A549 (cell line): ENCODE results near the gene GPR89B. TPM values are rescaled to one million over a fixed set of nuclear protein-coding genes. Genes with fewer than 3 reads are reported as not detected.

Source experiments
- ATAC-seq, 2 experiments: fragments of 200-7000 bp in 1 of 2; fragments of >200 bp in 1 of 2; cut with Nextera tagmentation in 1 of 2; cut with Tn5 transposase in 1 of 2; 3 replicates each; pipeline versions ENCODE4 v1.8.0 to v1.9.1; 2018 to 2020; ENCODE audit warnings: mild to moderate bottlenecking in 1 of 2, moderate library complexity in 1 of 2
- CTCF ChIA-PET: fragments of 300-600 bp; sonication (Branson Sonifier 250); formaldehyde crosslinking; extraction: SDS; loops from one replicate; lab custom pipeline; 2021; ENCODE audit warnings: antibody characterized with exemption, inconsistent platforms; lab: Yijun Ruan, JAX
- POLR2A ChIA-PET: fragments of 350-600 bp; formaldehyde crosslinking; extraction: SDS; loops from one replicate; lab custom pipeline; 2021; ENCODE audit warnings: antibody characterized with exemption, inconsistent platforms; lab: Yijun Ruan, JAX
- DNase-seq, 2 experiments: peaks; one replicate each; pipeline versions ENCODE4 v3.0.0 to v3.0.0-alpha.2; 2011 to 2016; ENCODE audit warnings: low read depth in 1 of 2, low spot score in 1 of 2
- FAIRE-seq: peaks from 2 replicates; lab custom pipeline; 2011; peaks lifted over from hg19 to GRCh38; lab: Jason Lieb, UNC
- H3K27ac ChIP-seq, 2 experiments: fragments of >200 bp; sonication (Bioruptor Twin); formaldehyde crosslinking; 3 replicates each; pipeline ENCODE4 v1.5.1; 2016 to 2017
- H3K4me1 ChIP-seq: fragments of >200 bp; sonication (Bioruptor Twin); formaldehyde crosslinking; 3 replicates; pipeline ENCODE4 v1.6.1; 2016
- H3K4me2 ChIP-seq: fragments of >200 bp; sonication (Bioruptor Twin); formaldehyde crosslinking; 3 replicates; pipeline ENCODE4 v1.6.1; 2016
- H3K4me3 ChIP-seq: fragments of >200 bp; sonication (Bioruptor Twin); formaldehyde crosslinking; 3 replicates; pipeline ENCODE4 v1.5.1; 2016
- H3K9me3 ChIP-seq: fragments of >200 bp; sonication (Bioruptor Twin); formaldehyde crosslinking; 3 replicates; pipeline ENCODE4 v1.6.1; 2016
- ATOH8 ChIP-seq: fragments of 250-450 bp; sonication (Bioruptor Pico); IDR thresholded peaks from 2 replicates; pipeline ENCODE4 v1.5.0; 2020; ENCODE audit warnings: low read depth, mild to moderate bottlenecking, moderate library complexity
- BHLHE40 ChIP-seq: IDR thresholded peaks from 2 replicates; pipeline ENCODE4 v1.6.1; 2012; ENCODE audit warnings: low read depth, low read length, inconsistent platforms
- CHD2 ChIP-seq: fragments of 150-350 bp; IDR thresholded peaks from 2 replicates; pipeline ENCODE4 v1.6.1; 2014; ENCODE audit warnings: low read length; ENCODE audit not compliant: partially characterized antibody
- CTCF ChIP-seq: fragments of >200 bp; sonication (Bioruptor Twin); formaldehyde crosslinking; IDR thresholded peaks from 3 replicates; pipeline ENCODE4 v1.5.1; 2016
- EHF ChIP-seq: fragments of 250-450 bp; sonication (Bioruptor Pico); IDR thresholded peaks from 2 replicates; pipeline ENCODE4 v1.5.0; 2020; ENCODE audit warnings: mild to moderate bottlenecking
- ELK1 ChIP-seq: fragments of 150-350 bp; IDR thresholded peaks from 2 replicates; pipeline ENCODE4 v1.6.1; 2014; ENCODE audit warnings: low read depth, mild to moderate bottlenecking, low read length
- EP300 ChIP-seq, 2 experiments: fragments of >200 bp; sonication (Bioruptor Twin); formaldehyde crosslinking; IDR thresholded peaks; 2 replicates in 1 of 2; 3 replicates in 1 of 2; pipeline ENCODE4 v1.6.1; 2016 to 2017
- ESRRA ChIP-seq: fragments of 150-350 bp; IDR thresholded peaks from 2 replicates; pipeline ENCODE4 v1.6.1; 2014; ENCODE audit warnings: mild to moderate bottlenecking, low read length, borderline replicate concordance
- FOSB ChIP-seq: fragments of 250-450 bp; sonication (Bioruptor Pico); IDR thresholded peaks from 2 replicates; pipeline ENCODE4 v1.5.0; 2020; ENCODE audit warnings: mild to moderate bottlenecking, moderate library complexity
- FOXS1 ChIP-seq: fragments of 250-450 bp; sonication (Bioruptor Pico); IDR thresholded peaks from 2 replicates; pipeline ENCODE4 v1.5.0; 2020; ENCODE audit warnings: mild to moderate bottlenecking, moderate library complexity
- HES2 ChIP-seq: fragments of >200 bp; sonication (Bioruptor Twin); formaldehyde crosslinking; IDR thresholded peaks from 2 replicates; pipeline ENCODE4 v1.6.1; 2016
- HEYL ChIP-seq: fragments of 250-450 bp; sonication (Bioruptor Pico); IDR thresholded peaks from 2 replicates; pipeline ENCODE4 v1.8.0; 2021; ENCODE audit warnings: mild to moderate bottlenecking, moderate library complexity
- KDM5A ChIP-seq: fragments of 200-600 bp; sonication (generic); IDR thresholded peaks from 2 replicates; pipeline ENCODE4 v1.6.1; 2016; ENCODE audit warnings: antibody characterized with exemption, mild to moderate bottlenecking
- MAZ ChIP-seq: fragments of 150-350 bp; IDR thresholded peaks from 2 replicates; pipeline ENCODE4 v1.6.1; 2014; ENCODE audit warnings: antibody characterized with exemption, low read depth, low read length, borderline replicate concordance
- NPAS2 ChIP-seq: fragments of 250-450 bp; sonication (Bioruptor Pico); IDR thresholded peaks from 2 replicates; pipeline ENCODE4 v1.8.0; 2022; ENCODE audit warnings: mild to moderate bottlenecking, moderate library complexity, borderline replicate concordance
- NR3C1 ChIP-seq: fragments of >200 bp; sonication (Bioruptor Twin); formaldehyde crosslinking; IDR thresholded peaks from 3 replicates; pipeline ENCODE4 v1.6.1; 2017
- RAD21 ChIP-seq, 2 experiments: fragments of >200 bp in 1 of 2; sonication (Bioruptor Twin) in 1 of 2; formaldehyde crosslinking in 1 of 2; IDR thresholded peaks in 1 of 2; conservative IDR thresholded peaks in 1 of 2; 2 replicates in 1 of 2; 3 replicates in 1 of 2; pipeline ENCODE4 v1.6.1; 2012 to 2018; ENCODE audit warnings: inconsistent platforms in 1 of 2
- RCOR1 ChIP-seq: fragments of 150-350 bp; IDR thresholded peaks from 2 replicates; pipeline ENCODE4 v1.6.1; 2014; ENCODE audit warnings: antibody characterized with exemption, low read length, low read depth
- SMC3 ChIP-seq: fragments of >200 bp; sonication (Bioruptor Twin); formaldehyde crosslinking; IDR thresholded peaks from 3 replicates; pipeline ENCODE4 v1.6.1; 2018; ENCODE audit warnings: inconsistent platforms
- USF2 ChIP-seq: fragments of 450-650 bp; IDR thresholded peaks from 2 replicates; pipeline ENCODE4 v1.6.1; 2014; ENCODE audit warnings: antibody characterized with exemption
- ZSCAN20 ChIP-seq: fragments of 250-450 bp; sonication (Bioruptor Pico); IDR thresholded peaks from 2 replicates; pipeline ENCODE4 v1.8.0; 2022; ENCODE audit warnings: mild to moderate bottlenecking, moderate library complexity
- WGBS: methylation state at CpG from one replicate; pipeline ENCODE4 v1.1.6; 2017; ENCODE audit errors: missing lambda C conversion rate; 5-methylcytosine and 5-hydroxymethylcytosine counted together
- polyA plus RNA-seq, 4 experiments: library from polyadenylated mRNA; depleted of rRNA in 3 of 4; stranded (reverse); fragments of >200 nt; fragmentation: RNase III in 1 of 4; extraction: RNeasy Plus Mini Kit Qiagen cat#74134 plus additional on column Dnase treatment in 1 of 4; gene quantifications; 2 replicates in 3 of 4; 3 replicates in 1 of 4; pipeline ENCODE4 v1.2.3, GENCODE V29; 2011 to 2017
- TF ChIP-seq, protein P1 (sequence below): IDR thresholded peaks from 2 replicates; pipeline ENCODE4 v1.6.1; 2012; ENCODE audit warnings: low read depth, borderline replicate concordance
- TF ChIP-seq, protein P2 (sequence below): fragments of 250-450 bp; sonication (Bioruptor Pico); IDR thresholded peaks from 2 replicates; pipeline ENCODE4 v1.5.0; 2021; ENCODE audit warnings: mild to moderate bottlenecking, moderate library complexity, borderline replicate concordance
- TF ChIP-seq, protein P3 (sequence below): IDR thresholded peaks from 2 replicates; pipeline ENCODE4 v1.6.1; 2012

GPR89B gene
- polyA plus RNA-seq, 2 of the 4 experiments (the other 2 are of a cell fraction), result 7.0 to 17.4 TPM

DNA sequence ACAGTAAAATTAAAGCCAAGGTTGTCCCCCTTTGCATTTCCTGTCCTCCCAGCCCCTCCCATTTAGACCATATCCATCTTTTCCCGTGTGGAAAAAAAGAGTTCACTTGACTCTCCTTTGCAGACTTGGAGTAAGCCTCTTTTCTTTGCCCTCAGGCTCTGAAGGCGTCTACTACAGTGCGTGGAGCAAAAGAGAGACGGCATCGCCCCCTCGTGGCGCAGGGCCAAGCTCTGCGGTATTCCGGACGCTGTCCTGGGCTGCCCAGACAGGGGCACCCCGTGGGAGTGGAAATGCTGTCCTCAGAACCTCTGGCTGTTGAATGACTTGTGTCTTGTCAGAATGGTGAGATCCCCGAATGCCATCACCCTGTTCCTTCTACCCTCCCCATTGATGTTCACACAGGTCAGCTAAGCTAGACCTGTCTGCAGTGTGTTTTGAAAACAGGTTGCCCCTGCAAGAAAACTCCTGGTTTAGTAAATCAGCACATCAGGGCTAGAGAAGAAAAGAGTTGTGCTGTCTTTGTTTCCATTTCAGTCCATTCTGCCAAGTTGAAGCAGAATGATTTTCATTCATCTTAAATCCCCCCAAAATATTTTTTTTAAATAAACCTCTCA is 37.9 kb upstream of the GPR89B start:
- Histone ChIP-seq H3K27ac (no peak overlapping the region), H3K4me2 (peak overlapping the region; percentile 34; the same call in 1 of the 3 replicates), H3K4me3 (no peak overlapping the region), H3K4me1 (no peaks in the 10 kb centered on the region), H3K9me3 (no peaks in the 10 kb centered on the region)
- POLR2A ChIA-PET, result no interaction called here
- CTCF ChIA-PET, result interaction anchor here (0.6 to 4.4 kb wide), 9 partner anchors 123 to 403 kb away, joined by 3 to 41 read pairs (median 3); no protein-coding TSS in a partner anchor
- no peak for TF ChIP-seq NPAS2 (CRISPR knock-in tag)
- TF ChIP-seq HES2, result no peak
- TF ChIP-seq, protein P1, sequence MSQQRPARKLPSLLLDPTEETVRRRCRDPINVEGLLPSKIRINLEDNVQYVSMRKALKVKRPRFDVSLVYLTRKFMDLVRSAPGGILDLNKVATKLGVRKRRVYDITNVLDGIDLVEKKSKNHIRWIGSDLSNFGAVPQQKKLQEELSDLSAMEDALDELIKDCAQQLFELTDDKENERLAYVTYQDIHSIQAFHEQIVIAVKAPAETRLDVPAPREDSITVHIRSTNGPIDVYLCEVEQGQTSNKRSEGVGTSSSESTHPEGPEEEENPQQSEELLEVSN, result no peak
- TF ChIP-seq NR3C1, result no peak
- TF ChIP-seq CHD2, result no peak
- TF ChIP-seq MAZ, result no peak
- TF ChIP-seq EHF, result no peak
- TF ChIP-seq ELK1, result no peak
- no peak for TF ChIP-seq EP300 (IDR thresholded peaks at IDR 0.05)
- TF ChIP-seq RAD21 (conservative IDR thresholded peaks at IDR 0.05 in 1 of 2, IDR thresholded peaks at IDR 0.05 in 1 of 2), result peak; percentile 79 to 85
- TF ChIP-seq USF2, result no peak
- TF ChIP-seq HEYL (CRISPR knock-in tag), result no peak
- TF ChIP-seq ESRRA, result no peak
- peak; percentile 74; the same call in 2 of the 3 replicates for TF ChIP-seq SMC3
- TF ChIP-seq CTCF, result peak; percentile 70
- TF ChIP-seq, protein P2, sequence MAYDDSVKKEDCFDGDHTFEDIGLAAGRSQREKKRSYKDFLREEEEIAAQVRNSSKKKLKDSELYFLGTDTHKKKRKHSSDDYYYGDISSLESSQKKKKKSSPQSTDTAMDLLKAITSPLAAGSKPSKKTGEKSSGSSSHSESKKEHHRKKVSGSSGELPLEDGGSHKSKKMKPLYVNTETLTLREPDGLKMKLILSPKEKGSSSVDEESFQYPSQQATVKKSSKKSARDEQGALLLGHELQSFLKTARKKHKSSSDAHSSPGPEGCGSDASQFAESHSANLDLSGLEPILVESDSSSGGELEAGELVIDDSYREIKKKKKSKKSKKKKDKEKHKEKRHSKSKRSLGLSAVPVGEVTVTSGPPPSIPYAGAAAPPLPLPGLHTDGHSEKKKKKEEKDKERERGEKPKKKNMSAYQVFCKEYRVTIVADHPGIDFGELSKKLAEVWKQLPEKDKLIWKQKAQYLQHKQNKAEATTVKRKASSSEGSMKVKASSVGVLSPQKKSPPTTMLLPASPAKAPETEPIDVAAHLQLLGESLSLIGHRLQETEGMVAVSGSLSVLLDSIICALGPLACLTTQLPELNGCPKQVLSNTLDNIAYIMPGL, result no peak
- no peak for TF ChIP-seq FOXS1 (CRISPR knock-in tag)
- no peak for TF ChIP-seq BHLHE40
- DNase-seq (peak; percentile 60 to 62), ATAC-seq (peak; percentile 93 to 97), FAIRE-seq (no peak)
- 8% methylated on average over 12 of the region's 12 CpGs for WGBS

GRCh38 chr1:147891088-147891487 is 37.1 kb upstream of the GPR89B start:
- Histone ChIP-seq H3K9me3 (no peaks in the 10 kb centered on the region), H3K4me2 (no peak overlapping the region), H3K4me3 (no peak overlapping the region), H3K27ac (no peak overlapping the region), H3K4me1 (no peaks in the 10 kb centered on the region)
- TF ChIP-seq HES2, result no peak
- TF ChIP-seq ELK1, result no peak
- TF ChIP-seq, protein P3, sequence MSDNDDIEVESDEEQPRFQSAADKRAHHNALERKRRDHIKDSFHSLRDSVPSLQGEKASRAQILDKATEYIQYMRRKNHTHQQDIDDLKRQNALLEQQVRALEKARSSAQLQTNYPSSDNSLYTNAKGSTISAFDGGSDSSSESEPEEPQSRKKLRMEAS, result no peak
- TF ChIP-seq ZSCAN20 (CRISPR knock-in tag), result no peak
- TF ChIP-seq FOSB (CRISPR knock-in tag), result no peak
- TF ChIP-seq KDM5A, result no peak
- no peak for TF ChIP-seq RCOR1
- TF ChIP-seq USF2, result no peak
- no peak for TF ChIP-seq FOXS1 (CRISPR knock-in tag)
- no peak for TF ChIP-seq BHLHE40
- no peak for TF ChIP-seq ATOH8
- ATAC-seq (no peak), DNase-seq (no peak), FAIRE-seq (no peak)
- 50% methylated on average over 5 of the region's 5 CpGs for WGBS
- POLR2A ChIA-PET, result no interaction called here
- CTCF ChIA-PET, result interaction anchor here (0.7 to 4.4 kb wide), 7 partner anchors 30 to 618 kb away, joined by 3 to 41 read pairs (median 3); no protein-coding TSS in a partner anchor
